Stimulated activated CD8-positive, alpha-beta memory T cell treated with anti-CD3 and anti-CD28 coated beads, Interleukin-2, amount 100 ng/mL, for 48 hours (primary cell): ENCODE measurements around the gene IL19.
"Not testable (repeated sequence)": the region's sequence is repeated elsewhere in the genome, so short reads cannot be mapped to it uniquely, and the experiment has no call there.

Experiments used
- DNase-seq, 2 donors: peaks; one replicate each; pipeline ENCODE4 v3.0.0-alpha.2; 2020; ENCODE audit warnings: low read depth in 2 of 2

The IL19 gene

GRCh38 chr1:206833106-206833680, 62.6 kb downstream of the IL19 start:
- no peak for DNase-seq

GRCh38 chr1:206833801-206834200, 63.2 kb downstream of the IL19 start:
- no peak for DNase-seq

GRCh38 chr1:206834217-206834616, 63.6 kb downstream of the IL19 start:
- no peak for DNase-seq

- DNase-seq, result no peak
Measured at GRCh38 chr1:206834711-206835110, 64.1 kb downstream of the IL19 start.

- DNase-seq, result no peak
Measured at GRCh38 chr1:206835186-206835585, 64.6 kb downstream of the IL19 start.

- no peak for DNase-seq
Measured at GRCh38 chr1:206836111-206836510, 65.5 kb downstream of the IL19 start.

- no peak for DNase-seq
Measured at GRCh38 chr1:206839006-206839560, 68.5 kb downstream of the IL19 start.

GRCh38 chr1:206839857-206840256, 69.3 kb downstream of the IL19 start:
- DNase-seq, result no peak

GRCh38 chr1:206841609-206842323, 71.2 kb downstream of the IL19 start:
- DNase-seq, result no peak

- no peak for DNase-seq
Measured at GRCh38 chr1:206842854-206843253, 72.3 kb downstream of the IL19 start.

GRCh38 chr1:206843626-206844025, 73.1 kb downstream of the IL19 start:
- DNase-seq, result no peak

GRCh38 chr1:206846487-206846886, 75.9 kb downstream of the IL19 start:
- DNase-seq, result no peak

- DNase-seq, result no peak
Measured at GRCh38 chr1:206847337-206847834, 76.8 kb downstream of the IL19 start.

GRCh38 chr1:206847946-206848345, 77.4 kb downstream of the IL19 start:
- DNase-seq, result no peak

- no peak for DNase-seq
Measured at GRCh38 chr1:206850401-206850800, 79.8 kb downstream of the IL19 start.

- DNase-seq, result no peak
Measured at GRCh38 chr1:206851341-206852010, 80.9 kb downstream of the IL19 start.

- not testable (repeated sequence) for DNase-seq
Measured at GRCh38 chr1:206852662-206853061, 82.1 kb downstream of the IL19 start.

- DNase-seq, result not testable (repeated sequence)
Measured at GRCh38 chr1:206853696-206854095, 83.1 kb downstream of the IL19 start.

GRCh38 chr1:206854401-206855129, 84.0 kb downstream of the IL19 start:
- DNase-seq, result no peak

- no peak for DNase-seq
Measured at GRCh38 chr1:206855859-206856258, 85.3 kb downstream of the IL19 start.

- DNase-seq, result no peak
Measured at GRCh38 chr1:206856674-206857464, 86.3 kb downstream of the IL19 start.
